ENCODE results near the gene CRY2.
"Not testable (repeated sequence)": the region's sequence is repeated elsewhere in the genome, so short reads cannot be mapped to it uniquely, and the experiment has no call there.

Gene CRY2

DNA sequence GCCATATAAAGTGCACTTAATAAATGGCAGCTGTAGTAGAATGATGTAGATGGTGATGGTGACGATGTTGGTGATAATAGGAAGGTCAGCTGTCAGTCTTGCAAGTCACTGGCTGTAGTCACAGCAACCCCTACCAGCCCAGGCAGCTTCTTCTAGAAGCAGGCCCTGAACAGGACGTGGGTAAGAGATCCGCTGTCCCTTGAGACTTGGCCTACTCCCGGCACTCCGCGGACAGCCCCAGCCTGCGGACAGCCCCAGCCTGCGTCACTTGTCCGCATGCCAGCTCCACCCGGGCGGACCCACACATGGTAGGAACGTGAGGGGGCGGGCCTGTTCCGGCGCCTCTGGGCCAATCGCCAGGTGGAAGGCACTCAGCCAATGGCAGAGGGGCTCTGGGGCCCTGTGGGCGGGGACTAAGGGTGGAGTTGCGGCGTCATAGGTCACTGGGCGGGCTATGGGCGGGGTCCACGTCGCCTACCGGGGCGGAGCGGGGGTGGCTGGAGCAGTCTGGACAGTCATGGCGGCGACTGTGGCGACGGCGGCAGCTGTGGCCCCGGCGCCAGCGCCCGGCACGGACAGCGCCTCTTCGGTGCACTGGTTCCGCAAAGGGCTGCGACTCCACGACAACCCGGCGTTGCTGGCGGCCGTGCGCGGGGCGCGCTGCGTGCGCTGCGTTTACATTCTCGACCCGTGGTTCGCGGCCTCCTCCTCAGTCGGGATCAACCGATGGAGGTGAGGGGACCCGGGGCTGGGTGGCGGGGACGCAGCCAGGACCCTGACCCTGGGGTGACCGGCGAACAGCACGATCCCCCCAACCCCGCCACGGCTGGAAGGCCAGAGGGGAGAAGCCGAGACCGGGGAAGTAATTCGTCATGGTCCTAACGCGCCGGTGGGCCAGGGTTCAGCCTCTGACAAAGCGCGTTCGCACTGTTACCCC lies at the start of gene CRY2:
TSS of gene CRY2 (plus strand) at position 502 of the 937 bp plus-strand sequence. CDS start at position 518, 16 bp downstream.
- DNase-seq (ENCODE audit: low spot score), result peak; percentile 98

DNA sequence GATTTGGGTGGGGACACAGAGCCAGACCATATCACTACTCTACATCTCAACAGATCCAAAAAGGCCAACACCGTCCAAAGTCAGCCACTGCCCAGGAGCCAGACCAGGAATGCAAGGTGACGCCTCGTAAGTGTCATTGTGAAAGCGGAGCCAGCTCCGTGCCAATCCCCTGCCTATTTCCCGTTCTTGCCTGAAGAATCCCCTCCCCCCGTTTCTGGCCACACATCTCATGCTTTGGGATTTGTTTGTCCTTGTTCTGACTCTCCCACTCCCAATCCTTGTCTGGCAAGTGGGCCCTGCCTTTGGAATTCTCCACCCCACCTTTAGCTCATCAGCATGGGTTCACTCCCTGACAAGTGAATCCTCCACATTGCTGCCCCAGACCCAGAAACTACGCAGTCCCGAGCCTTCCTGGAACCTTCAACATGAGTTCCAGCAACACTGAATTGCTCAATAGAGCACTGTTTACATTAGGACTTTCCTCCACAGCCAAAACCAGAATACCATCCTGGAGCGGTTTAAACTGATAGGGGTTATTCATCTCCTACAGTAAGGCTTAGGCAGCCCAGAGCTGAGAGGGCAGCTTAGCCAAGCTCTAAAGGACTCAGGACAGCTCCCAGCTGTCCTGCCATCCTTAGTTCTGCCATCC lies 48.4 kb upstream of the CRY2 start:
- no peak for DNase-seq (ENCODE audit: low spot score)

DNA sequence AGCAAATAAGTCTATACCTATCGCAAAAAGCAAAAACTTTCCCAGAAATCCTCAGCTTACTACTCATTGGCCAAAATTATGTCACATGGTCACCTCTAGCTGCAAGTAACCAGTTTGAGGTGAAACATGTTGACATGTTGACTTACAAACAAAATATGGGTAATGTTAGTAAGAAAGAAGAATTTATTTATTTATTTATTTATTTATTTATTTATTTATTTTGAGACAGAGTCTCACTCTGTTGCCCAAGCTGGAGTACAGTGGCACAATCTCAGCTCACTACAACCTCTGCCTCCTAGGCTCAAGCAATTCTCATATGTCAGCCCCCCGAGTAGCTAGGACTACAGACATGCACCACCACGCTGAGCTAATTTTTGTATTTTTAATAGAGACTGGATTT lies 47.7 kb upstream of the CRY2 start:
- DNase-seq (ENCODE audit: low spot score), result no peak

DNA sequence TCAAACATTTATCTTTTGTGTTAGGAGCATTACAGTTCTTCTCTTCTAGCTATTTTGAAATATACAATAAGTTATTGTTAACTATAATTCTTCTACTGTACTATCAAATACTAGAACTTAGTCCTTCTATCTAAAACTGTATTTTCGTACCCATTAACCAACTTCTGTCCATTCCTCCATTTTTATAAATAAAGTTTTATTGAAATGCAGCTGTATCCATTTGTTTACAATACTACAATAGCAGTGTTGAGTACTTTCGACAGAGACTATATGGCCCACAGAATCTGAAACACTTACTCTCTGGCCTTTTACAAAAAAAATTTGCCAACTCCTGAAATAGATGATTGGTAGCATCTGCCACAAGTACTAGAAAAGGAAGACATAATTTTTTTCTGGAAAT lies 47.0 kb upstream of the CRY2 start:
- no peak for DNase-seq (ENCODE audit: low spot score)

DNA sequence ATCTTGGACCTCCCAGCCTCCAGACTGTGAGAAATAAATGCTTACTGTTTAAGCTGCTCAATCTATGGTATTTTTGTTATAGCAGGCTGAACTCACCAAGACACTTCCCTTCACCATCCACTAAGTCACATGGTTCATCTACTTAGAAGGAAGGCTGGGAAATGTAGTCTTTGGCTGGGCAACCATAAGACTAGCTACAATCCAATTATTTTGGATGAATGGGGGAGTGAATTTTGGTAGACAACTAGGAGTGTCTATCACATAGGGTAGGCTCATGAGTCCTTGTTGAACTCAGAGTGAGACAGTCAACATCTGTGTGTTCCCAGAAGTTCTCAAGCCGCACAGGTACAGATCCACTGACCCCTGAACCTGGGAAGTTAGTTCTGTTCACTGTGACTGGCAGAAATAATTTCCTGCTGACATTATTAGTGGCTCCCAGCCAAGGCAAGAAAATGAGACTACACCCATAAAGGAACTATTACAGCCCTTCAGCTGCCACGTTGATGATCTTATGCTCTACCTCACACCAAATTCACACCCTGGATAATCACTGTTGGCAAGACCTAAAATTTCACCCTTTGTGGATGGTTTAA lies 45.5 kb upstream of the CRY2 start:
- no peak for DNase-seq (ENCODE audit: low spot score)

DNA sequence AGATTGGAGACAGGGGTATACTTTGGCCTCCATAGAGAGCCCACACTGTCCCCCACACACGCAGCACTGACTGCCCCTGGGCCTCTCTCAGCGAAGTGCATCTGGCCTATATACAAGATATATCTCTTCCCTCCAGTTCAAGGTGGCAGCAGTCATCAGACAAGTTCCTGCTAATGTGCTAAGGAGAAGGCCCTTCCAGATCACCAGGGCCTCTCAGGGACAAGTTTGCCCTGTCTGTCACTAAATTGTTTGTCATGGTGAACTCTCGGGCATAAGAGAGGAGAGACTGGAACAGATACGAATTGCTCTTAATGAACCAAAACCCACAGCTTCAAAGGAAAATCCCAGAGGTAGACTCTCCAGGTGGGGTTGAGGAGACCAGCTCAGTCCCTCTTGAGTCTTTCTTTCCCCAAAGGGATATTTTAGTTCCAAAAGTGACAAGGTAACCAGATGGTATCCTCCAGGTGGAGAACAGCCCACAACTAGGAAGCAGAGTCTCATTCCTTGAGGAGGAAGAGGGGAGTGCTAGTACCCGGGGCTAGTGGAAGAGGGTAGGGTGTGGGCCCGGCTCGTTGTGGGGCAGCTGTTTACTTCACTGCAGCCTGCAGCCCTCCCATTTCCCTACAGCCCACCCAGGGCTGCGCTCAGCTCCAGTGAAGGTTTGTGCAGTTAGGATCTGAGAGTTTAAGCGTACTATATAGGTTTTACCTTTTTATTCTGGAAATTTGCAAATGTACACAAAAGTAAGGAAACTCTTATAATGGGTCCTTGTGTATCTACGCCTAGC lies 44.6 kb upstream of the CRY2 start:
- no peak for DNase-seq (ENCODE audit: low spot score)

DNA sequence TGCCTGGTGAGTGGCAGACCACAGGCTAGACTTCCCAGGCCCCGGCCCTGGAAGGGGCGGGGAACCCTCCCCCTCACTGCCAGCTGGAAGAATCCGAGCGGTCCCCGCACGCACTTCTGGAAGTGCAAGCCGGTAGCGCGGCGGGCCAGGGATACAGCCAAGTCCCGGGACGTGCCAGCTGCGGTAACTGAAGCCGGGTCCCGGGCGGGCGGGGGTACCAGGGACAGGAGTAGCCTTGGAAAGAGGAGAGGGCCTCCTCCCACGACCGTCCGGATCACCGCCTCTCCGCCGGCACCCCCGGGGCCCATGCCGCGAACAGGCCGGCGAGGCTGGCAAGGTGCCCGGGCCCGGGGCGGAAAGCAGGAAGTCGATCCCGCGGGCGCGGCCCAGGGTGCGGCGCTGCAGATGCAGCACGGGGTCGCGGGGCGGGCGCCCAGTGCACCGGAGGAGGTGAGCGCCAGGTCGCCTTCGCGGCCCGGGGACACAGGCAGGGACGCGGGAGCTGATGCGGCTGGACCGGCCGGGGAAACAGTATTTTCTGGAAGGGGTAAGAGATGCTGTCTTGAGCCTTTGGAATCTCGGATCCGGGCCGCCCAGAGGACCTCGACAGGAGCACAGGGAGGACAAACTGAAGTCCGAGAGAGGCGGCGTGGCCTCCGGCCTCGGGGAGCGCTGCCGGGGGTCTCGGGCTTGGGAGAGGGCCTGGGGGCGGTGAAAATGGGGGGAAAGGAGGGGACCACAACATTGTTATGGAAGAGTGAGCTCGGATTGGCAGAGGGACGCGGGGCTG lies 43.1 kb upstream of the CRY2 start:
- DNase-seq (ENCODE audit: low spot score), result peak; percentile 60

DNA sequence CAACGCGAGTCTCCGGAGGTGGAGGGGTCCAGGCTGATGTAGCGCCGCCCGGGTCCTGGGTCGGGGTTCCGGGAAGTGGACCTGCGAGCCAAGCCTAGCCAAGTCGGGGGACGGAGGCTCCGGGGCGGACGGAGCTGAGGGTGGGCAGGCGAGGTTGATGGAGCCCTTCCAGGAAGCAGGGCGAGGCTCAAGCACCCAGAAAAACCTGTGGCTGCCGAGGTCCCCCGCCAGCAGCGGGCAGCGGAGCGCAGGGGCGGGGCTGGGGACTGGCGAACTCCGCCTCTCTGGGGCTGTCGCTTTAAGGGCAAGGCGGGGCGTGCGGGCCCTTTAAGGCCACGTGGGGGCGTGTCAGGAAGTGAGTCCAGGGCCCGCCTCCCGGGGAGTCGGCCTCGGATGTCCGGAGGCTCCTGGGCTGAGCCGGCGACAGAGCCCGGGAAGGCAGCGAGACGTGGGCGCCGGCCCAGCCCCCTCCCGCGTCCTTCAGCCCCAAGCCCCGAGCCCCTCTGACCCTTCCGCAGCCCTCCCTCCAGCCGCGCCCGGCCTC lies 42.4 kb upstream of the CRY2 start, which contains the start of gene SLC35C1:
TSS of gene SLC35C1 (plus strand) at position 389 of the 544 bp plus-strand sequence. CDS start 653 bp downstream, outside the sequence.
- DNase-seq (ENCODE audit: low spot score), result peak; percentile 96

DNA sequence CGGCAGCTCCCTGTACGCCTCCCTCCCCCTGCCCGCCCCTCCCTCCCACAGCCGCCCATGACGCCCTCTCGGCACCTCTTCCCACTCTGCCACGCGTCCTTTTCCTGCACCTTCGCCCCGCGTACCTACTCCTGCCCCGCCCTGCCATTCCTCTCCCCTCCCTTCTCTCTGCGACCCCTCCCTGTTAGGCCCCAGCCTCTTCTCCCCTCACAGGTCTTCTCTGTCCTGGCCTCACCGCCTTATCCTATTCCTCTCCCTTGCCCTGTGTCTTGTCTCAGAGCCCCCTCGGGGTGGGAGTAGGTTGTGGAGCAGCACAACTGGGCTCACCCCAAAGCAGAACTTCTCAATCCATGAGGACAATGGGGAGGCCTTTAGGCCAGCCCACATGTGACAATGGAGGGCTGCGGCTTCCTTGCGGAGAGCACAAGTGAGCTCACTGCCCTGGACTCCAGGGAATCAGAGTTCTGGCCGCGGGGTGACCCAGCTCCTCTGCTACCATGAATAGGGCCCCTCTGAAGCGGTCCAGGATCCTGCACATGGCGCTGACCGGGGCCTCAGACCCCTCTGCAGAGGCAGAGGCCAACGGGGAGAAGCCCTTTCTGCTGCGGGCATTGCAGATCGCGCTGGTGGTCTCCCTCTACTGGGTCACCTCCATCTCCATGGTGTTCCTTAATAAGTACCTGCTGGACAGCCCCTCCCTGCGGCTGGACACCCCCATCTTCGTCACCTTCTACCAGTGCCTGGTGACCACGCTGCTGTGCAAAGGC lies 41.8 kb upstream of the CRY2 start:
- DNase-seq (ENCODE audit: low spot score), result no peak

DNA sequence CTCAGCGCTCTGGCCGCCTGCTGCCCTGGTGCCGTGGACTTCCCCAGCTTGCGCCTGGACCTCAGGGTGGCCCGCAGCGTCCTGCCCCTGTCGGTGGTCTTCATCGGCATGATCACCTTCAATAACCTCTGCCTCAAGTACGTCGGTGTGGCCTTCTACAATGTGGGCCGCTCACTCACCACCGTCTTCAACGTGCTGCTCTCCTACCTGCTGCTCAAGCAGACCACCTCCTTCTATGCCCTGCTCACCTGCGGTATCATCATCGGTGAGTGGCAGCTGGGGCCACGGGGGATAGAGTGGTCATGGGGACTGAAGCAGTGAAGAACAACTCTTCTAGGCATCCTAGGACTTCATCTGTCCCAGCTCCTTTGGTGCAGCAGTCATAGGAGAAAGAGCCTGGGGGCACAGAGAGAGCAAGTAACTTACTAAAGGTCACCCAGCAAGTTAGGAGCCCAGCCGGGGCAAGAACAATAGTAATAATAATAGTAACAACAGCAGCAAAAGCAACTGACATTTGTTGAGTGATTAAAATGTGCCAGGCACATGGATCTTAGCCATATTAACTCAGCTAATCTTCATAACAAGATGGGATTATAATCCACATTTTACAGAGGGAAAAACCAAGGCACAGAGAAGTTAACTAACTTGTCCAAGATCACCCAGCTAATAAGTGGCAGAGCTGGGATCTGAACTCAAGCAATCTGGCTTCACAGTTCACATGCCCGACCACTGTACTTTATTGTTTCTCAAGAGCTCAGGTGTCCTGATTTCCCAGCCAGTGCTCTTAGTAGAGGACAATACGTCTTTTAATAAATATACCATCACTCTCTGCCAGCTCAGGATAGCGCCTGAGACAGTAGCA lies 41.0 kb upstream of the CRY2 start:
- no peak for DNase-seq (ENCODE audit: low spot score)

DNA sequence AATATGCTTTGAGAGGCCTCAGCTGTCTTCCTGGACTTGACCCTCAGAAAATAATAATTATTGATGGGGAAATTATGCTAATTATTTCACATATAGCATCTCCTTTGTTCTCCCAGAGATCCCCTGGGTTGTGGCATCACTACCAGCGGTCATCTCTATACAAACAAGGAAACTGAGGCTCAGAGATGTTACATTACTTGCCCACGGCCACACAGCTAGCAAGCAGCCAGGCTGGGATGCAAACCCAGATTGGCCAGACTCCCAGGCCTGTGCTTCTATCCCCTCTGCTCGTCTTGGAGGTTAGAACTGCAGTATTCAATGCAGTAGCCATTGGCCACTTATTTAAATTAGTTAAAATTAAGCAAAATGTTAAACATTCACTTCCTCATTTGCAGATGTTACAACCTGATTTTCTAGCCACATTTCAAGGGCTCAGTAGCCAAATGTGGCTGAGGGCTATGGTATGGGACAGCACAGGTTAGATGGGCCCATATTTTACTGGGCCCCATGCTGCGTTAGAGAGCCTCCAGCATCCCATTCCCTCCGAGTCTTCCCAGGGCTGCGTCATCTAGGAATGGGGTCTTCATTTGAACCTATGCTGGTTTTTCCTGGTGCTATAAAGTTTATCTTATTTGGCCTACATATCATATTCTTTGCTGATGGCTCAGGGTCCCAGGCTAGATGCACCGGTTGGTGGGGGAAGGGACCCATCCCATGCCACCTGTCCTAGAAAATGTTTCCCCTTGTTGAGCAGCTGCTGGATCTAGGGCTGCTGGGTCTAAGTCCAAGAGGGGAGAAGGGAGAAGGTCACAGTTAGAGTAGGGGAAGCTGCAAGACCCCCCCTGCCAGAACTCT lies 40.1 kb upstream of the CRY2 start:
- no peak for DNase-seq (ENCODE audit: low spot score)

DNA sequence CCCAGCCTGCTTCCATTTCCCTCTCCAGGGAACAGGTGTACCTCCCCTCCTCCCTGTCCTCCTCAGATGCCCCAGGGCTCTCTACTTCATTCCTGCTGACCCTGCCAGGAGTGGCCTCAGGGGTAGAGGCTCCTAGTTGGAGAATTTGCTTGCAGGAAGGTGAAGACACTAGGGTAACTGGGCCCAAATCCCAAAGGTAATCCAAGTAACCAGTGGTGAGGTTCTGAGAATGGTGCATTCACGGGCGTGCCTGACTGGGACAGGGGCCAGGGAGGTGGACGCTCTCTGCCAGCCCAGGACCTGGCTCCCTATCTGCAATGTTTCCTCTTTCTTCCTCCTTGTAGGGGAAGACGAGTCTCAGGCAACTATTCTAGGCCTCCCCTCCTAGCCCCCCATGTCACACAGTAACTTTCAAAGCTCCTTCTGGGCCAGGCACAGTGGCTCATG lies 39.5 kb upstream of the CRY2 start:
- DNase-seq (ENCODE audit: low spot score), result no peak

DNA sequence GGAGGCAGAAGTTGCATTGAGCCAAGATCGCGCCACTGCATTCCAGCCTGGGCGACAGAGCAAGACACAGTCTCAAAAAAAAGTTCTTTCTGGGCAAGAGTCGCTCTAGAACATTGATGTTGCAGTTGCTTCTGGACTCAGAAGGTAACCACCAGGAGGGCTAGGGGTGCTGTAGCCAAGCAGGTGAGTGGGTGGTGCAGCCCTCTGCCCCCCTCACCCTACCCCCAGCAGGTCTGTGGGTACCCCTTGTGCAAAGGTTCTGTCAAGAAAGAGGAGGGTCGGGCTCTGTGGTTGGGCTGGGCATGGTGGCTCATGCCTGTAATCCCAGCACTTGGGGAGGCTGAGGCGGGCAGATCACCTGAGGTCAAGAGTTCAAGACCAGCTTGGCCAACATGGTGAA lies 38.8 kb upstream of the CRY2 start:
- not testable (repeated sequence) for DNase-seq (ENCODE audit: low spot score)

DNA sequence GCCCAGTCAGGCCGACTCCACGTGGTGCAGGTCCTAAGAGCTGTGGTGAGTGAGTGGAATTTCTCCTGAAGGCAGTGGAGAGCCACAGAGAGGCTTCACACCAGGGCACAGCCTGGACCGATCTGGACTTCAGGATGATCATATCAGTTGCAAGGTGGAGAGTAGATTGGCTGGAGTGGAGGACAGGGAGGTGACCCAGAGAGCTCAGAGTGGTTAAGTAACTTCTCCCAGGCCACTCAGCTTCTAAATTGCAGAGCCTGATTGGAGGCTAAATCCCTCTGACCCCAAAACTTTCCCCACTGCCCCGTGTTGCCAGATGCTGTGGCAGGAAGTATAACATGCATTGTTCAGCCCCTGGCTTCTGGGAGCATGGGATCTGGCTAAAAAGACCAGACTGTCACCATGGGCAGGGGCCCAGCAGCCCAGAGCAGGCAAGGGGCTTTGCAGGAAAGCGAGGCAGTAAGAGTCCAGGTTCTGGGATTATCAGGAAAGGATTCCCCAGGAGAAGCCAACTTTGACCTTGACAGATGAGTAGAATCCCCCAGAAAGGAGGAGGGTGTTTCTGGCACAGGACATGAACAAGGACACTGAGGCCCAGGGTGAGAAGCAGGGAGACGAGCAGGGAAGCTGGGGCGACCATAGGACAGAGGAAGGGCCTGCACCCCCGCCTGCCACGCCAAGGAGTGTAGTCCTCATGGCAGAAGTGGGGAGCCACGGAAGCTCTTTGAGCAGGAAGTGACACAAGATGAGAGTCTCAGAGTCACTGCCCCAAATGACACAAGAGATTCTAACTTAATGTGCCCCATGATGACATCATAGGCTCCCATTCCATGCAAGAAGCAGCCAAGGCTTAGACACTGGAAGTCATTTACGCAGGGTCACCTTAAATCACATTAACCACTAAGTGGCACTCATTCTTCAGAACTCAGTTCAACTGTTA lies 37.5 kb upstream of the CRY2 start:
- no peak for DNase-seq (ENCODE audit: low spot score)

DNA sequence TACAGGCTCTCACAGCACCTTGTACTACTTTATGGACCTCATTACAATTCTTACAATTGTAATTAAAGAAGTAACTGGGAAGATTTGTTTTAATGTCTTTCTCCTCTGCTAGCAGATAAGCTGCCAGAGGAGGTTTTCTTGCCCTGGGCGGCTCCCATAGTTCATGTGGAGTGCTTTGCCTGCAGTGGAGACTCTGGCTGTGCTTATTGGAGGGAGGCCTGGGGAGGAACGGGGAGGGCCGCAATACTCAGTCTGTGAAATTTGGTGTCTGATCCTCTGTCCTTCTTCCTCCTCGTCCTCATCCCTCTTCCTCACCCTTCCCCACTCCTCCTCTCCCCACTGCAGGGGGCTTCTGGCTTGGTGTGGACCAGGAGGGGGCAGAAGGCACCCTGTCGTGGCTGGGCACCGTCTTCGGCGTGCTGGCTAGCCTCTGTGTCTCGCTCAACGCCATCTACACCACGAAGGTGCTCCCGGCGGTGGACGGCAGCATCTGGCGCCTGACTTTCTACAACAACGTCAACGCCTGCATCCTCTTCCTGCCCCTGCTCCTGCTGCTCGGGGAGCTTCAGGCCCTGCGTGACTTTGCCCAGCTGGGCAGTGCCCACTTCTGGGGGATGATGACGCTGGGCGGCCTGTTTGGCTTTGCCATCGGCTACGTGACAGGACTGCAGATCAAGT lies 36.7 kb upstream of the CRY2 start:
- no peak for DNase-seq (ENCODE audit: low spot score)

DNA sequence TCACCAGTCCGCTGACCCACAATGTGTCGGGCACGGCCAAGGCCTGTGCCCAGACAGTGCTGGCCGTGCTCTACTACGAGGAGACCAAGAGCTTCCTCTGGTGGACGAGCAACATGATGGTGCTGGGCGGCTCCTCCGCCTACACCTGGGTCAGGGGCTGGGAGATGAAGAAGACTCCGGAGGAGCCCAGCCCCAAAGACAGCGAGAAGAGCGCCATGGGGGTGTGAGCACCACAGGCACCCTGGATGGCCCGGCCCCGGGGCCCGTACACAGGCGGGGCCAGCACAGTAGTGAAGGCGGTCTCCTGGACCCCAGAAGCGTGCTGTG lies 36.2 kb upstream of the CRY2 start:
- DNase-seq (ENCODE audit: low spot score), result no peak
